Coronary artery (tissue), 2 donors: Measurements from ENCODE around the gene ABCC1.
A peak's percentile ranks its signal among the peaks of the same experiment; 100 is the strongest.

Experiments used
- DNase-seq: peaks from one replicate; pipeline ENCODE4 v3.0.0-alpha.2; 2017; ENCODE audit warnings: low spot score
- H3K27ac ChIP-seq, 2 donors: fragments of 200-600 bp; sonication (generic); one replicate each; pipeline ENCODE4 v1.5.1; 2016 to 2019
- H3K4me3 ChIP-seq: fragments of 200-600 bp; sonication (generic); 2 replicates; pipeline ENCODE4 v1.5.1; 2016; ENCODE audit warnings: mild to moderate bottlenecking, moderate library complexity
- CTCF ChIP-seq: fragments of 200-600 bp; sonication (generic); IDR thresholded peaks from one replicate; pipeline ENCODE4 v1.5.1; 2019; ENCODE audit warnings: antibody characterized with exemption

Gene ABCC1

GRCh38 chr16:16086653-16087446 lies 137.4 kb downstream of the ABCC1 start:
- no peak overlapping the region for H3K4me3 ChIP-seq
- no peak for DNase-seq
- TF ChIP-seq CTCF, result no peak
- H3K27ac ChIP-seq, result peak overlapping the region; percentile 63 to 81

GRCh38 chr16:16090238-16090637 lies 140.8 kb downstream of the ABCC1 start:
- Histone ChIP-seq H3K27ac (no peak overlapping the region), H3K4me3 (no peak overlapping the region)
- no peak for DNase-seq
- no peak for TF ChIP-seq CTCF

- no peak for TF ChIP-seq CTCF
- Histone ChIP-seq H3K27ac (peak overlapping the region in 1 of 2 donors; percentile 44), H3K4me3 (no peak overlapping the region)
- DNase-seq, result no peak
Measured at GRCh38 chr16:16092925-16093627, 143.7 kb downstream of the ABCC1 start.

- no peak for TF ChIP-seq CTCF
- Histone ChIP-seq H3K4me3 (no peak overlapping the region), H3K27ac (peak overlapping the region in 1 of 2 donors; percentile 44)
- no peak for DNase-seq
Measured at GRCh38 chr16:16093628-16094332, 144.4 kb downstream of the ABCC1 start.

- TF ChIP-seq CTCF, result no peak
- DNase-seq, result no peak
- Histone ChIP-seq H3K4me3 (no peak overlapping the region), H3K27ac (peak overlapping the region; percentile 85 to 88)
Measured at GRCh38 chr16:16095646-16096045, 146.2 kb downstream of the ABCC1 start.

GRCh38 chr16:16096121-16096857 lies 146.9 kb downstream of the ABCC1 start:
- DNase-seq, result peak; percentile 86
- peak overlapping the region; percentile 11 for H3K4me3 ChIP-seq
- peak overlapping the region; percentile 85 to 88 for H3K27ac ChIP-seq
- no peak for TF ChIP-seq CTCF
